ENCODE measurements around the gene IQGAP2.
"Not testable (repeated sequence)": the region's sequence is repeated elsewhere in the genome, so short reads cannot be mapped to it uniquely, and the experiment has no call there.

The IQGAP2 gene

DNA sequence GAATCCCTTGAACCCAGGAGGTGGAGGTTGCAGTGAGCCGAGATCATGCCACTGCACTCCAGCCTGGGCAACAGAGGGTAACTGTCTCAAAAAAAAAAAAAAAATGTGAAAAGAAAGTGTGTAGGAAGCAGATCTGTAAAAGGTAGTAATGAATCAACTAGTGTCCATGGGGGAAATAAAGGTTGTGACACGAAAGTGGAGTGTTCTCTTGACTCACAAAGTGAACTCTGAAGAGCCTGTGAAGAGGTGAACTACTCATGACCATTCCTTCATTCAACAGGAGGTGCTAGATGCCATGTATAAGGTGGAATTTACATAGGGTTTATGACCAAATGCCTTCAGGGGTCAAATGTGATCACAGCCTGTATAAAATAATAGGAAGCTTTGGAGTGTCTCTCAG is 12.8 kb downstream of the IQGAP2 start:
- DNase-seq, result no peak

DNA sequence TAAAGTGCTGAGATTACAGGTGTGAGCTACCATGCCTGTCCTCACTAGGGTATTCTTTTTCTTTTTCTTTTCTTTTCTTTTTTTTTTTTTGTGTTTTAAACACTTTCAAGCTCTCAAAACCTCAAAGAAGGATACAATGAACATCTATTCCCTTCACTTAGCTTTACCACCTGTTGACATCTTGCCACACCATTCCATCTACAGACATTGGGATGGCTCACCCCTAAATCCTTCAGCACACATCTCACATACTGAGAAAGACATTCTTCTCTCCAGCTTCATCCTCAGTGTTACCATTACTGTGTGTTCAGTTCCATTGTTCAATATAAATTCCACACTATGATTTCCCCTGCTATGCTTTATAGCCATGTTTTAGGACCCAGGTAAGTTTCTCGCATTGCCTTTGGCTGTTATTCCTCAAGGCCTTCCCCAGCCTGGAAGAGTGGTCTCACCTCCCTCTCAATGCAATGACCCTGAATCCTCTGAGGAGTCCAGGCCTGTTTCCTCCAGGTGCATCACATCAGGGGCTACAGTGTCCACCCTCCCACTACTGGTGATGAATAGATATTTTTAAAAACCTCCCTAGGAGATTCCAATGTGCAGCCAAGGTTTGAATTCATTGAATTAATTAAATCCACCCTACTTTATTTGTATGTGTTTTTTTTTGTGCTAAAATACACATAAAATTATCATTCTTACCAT is 16.7 kb downstream of the IQGAP2 start:
- DNase-seq, result no peak

DNA sequence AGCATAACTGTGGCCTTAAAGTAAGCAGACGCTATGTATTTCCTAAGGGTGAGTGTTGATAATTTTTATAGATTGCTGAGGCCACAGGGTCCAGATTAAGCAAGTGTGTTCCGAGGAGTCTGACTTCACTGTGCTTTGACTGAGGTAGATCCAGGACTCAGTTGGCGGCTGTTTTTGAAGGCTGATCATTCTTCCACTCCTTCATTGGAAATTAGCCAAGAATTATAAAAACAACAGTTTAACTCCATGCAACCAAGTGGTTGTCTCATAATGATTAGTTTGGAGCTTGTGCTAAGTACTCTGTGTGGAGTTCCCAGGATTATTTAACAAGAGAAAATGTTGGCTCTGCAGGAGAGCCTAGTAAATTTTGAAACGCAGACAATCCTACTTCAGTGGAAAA is 19.1 kb downstream of the IQGAP2 start:
- no peak for DNase-seq

DNA sequence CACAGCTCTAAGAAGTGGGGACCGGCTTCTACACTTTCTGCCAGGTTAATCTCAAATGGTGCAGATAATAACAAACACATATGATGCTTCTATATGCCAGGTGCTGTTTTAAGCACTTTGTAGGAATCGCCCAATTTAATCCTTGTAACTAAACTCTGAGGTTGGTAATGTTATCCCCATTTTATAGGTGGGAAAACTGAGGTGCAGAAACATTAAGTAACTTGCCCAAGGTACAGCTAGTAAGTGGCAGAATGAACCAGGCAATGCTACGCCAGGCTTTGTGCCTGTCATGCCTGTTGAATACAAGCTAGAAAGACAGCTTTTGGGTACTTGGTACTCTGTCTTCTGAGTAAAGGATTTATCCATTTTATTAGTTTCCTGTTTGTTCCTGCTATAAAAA is 19.7 kb downstream of the IQGAP2 start:
- no peak for DNase-seq

DNA sequence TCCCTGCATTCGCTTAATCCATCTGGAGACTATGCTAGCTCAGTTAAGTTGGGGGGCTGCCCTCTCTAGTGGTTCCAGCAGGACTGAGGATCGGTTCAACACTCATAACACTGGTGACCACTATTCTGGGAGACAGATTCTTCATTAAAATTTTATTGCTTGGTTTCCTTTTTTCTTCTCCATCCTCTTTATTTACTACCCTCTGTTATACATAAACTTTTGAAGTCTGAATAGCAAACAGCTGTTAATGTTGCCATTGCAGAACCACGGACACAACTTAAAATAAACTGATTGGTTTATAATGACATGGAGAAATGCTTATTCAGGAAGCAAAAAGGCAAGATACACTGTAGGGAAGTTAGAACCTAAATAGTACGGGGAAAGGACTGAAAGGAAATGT is 22.1 kb downstream of the IQGAP2 start:
- DNase-seq, result no peak

DNA sequence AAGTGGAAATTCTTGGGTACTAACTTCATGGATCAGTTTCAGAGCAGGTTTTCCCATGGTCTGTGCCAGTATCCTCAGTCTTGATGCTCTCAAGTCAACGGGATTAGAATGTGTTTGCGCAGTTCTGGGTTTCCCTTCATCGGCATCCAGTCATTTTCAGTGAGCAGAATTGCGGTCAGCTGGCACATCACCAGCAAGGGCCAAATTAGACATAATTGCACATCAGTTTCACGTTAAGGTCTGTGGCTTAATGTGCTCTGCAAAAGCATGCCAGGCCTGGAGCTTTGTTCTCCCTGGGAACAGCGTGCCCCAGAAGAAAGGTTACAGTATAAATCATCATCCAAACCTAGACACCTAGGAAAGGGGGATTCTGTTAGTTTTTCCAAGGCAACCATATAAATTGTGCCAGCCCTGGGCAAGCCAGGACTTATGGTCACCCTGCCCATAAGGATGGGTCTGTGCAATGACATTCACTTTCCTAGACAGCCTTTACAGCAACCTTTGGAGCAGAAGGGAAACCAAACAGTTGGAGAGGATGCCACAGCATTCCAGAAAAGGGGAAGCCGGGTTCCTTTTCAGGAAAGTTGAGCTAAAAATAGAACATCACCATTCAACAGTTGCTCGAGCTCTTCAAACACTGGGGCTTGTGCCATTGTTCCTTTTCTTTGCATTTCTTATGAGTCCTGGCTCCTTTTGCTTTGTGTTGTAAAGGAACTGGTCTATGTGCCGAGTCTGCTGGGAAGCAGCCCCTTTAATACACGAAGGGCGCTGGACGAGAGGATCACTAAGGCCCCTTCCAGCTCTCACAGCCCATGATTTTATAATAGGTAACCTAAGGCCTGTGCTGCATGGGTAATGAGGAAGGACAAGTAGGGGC is 23.1 kb downstream of the IQGAP2 start:
- DNase-seq, result no peak

DNA sequence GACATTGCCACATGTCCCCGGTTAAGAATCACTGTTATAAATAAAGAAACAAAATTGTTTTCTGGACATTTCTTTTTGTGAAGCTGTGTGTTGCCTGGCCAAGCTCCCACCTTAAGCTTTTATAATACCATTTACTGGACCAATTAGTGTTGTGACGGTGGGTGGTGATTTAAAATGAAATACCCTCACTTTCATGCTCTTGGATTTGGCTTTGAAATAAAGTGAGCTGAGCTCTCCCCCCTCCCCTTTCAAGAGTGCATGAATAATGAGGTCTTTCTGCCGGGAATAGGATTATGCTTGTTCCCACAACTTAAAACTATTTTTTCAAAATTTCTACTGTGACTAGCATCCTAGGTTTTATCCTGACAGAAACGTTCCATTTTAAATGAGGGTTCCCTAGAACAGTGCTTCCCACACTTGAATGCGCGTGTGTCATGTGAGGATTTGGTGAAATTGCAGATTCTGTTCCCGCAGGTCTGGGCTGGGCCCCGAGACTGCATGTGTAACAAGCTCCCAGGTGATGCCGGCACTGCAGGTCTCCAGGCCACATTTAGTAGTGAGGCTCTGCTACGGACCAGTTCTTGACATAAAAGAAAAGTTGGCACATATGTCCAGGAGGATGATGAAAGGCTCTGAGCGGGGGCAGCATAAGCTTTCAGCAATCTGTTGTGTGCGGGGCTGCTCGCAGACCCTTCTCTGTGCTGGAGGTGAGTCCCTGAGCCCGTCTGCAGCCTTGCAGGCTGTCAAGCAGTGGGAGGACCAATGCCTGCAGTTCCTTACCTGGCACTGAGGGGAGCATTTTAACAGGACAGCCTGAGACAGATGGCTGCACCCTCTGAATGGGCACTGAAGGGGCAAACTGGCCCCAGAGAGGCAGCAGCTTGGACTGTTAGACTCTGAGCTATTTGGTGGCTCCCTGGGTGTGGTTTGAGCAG is 24.4 kb downstream of the IQGAP2 start:
- no peak for DNase-seq

DNA sequence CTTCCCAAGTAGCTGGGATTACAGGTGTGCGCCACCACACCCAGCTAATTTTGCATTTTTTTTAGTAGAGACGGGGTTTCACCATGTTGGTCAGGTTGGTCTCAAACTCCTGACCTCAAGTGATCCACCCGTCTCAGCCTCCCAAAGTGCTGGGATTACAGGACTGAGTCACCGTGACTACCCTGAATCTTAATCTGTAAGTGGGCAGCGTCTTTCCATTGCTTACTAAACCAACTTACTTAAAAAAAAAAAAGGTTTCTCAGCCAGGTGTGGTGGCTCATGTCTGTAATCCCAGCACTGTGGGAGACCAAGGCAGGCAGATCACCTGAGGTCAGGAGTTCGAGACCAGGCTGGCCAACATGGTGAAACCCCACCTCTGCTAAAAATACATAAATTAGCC is 25.5 kb downstream of the IQGAP2 start:
- DNase-seq, result not testable (repeated sequence)

DNA sequence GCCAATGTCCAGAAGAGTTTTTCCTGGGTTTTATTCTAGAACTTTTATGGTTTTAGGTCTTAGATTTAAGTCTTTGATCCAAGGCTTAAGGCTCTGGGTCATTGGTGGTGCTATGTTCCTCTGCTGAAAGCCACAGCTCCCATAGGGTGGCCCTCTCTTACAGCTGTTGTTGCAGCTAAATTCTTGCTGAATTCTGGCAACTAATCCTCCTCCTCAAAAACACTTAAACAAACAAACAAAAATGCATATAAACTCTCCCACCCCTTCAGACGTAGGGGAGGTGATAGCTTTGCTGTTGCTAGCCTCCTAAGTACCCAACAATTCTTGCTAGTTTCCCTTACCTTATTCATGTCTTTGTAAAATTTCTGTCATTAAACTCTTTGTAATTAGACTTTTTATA is 30.2 kb downstream of the IQGAP2 start:
- DNase-seq, result no peak

DNA sequence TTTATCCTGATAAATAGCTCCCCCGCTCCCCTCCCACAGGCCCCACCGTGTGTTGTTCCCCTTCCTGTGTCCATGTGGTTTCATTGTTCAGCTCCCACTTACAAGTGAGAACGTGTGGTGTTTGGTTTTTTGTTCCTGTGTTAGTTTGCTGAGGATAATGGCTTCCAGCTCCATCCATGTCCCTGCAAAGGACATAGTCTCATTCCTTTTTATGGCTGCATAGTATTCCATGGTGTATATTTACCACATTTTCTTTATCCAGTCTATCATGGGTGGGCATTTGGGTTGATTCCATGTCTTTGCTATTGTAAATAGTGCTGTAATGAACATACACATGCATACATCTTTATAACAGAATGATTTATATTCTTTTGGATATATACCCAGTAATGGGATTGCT is 34.4 kb downstream of the IQGAP2 start:
- not testable (repeated sequence) for DNase-seq

DNA sequence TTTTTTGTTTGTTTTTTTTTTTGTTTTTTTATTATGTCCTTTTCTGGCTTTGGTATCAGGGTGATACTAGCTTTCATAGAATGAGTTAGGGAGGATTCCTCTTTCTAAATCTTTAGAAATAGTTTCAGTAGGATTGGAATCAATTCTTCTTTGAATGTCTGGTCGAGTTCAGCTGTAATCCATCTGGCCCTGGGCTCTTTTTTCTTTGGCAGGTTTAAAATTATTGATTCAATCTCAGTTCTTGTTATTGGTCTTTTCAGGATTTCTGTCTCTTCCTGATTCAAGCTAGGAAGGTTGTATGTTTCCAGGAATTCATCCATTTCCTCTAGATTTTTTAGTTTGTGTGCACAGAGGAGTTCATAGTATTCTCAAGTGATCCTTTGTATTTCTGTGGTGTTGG is 34.9 kb downstream of the IQGAP2 start:
- no peak for DNase-seq

DNA sequence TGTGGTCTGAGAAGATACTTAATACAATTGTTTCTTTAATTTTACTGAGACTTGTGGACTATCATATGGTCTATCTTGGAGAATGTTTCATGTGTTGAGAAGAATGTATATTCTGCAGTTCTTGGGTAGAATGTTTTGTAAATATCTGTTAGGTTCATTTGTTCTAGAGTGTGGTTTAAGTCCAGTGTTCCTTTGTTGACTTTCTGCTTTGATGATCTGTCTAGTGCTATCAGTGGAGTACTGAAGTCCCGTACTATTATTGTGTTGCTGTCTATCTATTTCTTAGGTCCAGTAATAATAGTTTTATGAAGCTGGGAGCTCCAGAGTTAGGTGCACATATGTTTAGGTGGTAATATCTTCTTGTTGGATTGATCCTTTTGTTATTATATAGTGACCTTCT is 36.1 kb downstream of the IQGAP2 start:
- DNase-seq, result no peak

DNA sequence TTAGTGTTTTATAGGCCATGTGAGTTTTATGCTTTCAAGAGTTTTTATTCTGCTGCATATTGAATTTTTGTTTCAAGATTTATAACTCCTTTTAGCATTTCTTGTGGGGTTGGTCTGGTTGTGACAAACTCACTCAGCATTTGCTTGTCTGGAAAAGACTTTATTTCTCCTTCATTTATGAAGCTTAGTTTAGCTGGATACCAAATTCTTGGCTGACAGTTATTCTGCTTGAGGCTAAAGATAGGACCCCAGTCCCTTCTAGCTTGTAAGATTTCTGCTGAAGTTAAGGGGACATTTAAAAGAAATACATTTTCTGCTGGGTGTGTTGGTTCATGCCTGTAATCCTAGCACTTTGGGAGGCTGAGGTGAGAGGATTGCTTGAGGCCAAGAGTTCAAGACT is 36.8 kb downstream of the IQGAP2 start:
- DNase-seq, result no peak

DNA sequence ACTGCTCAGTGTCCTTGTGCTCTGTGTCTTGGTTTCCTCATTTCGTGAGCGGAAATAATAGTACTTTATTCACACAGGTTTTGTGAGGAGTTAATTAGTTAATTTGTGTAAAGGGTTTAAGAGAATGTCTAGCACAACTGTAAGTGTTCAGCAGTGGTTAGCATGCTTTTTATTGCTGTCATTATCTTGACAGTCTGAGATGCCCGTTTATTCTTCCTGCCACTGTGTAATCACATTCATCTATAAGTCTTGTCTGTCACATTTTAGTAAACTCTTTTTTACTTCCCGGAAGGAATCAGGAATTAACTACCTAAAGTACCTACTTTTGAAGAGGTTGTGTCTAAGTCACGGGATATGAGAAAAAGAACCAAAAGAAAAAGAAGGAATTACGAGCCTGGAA is 38.0 kb downstream of the IQGAP2 start:
- DNase-seq, result no peak

DNA sequence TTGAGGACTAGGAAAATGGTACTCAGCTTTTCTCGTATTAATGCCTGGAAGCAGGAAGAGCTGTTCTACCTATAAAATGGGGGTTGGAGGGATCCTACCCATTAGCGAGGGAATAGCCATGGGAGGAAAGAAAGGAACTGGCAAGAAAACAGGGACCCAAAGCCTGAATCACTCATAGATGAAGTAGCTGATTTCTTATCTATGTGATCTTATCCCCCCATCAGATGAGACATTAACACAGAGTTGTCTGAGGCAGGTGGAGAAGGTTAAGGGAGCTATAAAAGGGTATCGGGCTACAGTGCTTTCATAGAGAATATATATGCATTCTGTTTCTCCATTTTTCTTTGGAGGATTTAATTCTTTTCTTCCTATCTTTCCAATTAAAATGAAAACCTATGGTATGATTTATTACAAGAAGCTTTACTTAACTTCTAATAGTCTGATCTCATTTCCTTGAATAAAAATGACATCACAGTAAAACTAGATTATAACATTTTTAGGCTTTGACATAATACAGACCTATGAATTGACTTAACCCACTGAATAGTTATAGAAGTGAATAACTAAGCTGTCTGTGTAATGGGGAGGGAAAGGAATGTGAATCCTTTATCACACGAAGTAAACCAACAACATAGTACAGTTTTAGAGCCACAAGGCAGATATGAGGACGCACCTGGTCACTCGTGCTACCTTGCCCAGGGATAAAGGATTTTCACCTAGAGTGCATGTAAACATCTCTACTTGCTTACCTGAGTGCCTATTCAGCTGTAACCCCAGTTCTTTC is 39.0 kb downstream of the IQGAP2 start:
- DNase-seq, result no peak

DNA sequence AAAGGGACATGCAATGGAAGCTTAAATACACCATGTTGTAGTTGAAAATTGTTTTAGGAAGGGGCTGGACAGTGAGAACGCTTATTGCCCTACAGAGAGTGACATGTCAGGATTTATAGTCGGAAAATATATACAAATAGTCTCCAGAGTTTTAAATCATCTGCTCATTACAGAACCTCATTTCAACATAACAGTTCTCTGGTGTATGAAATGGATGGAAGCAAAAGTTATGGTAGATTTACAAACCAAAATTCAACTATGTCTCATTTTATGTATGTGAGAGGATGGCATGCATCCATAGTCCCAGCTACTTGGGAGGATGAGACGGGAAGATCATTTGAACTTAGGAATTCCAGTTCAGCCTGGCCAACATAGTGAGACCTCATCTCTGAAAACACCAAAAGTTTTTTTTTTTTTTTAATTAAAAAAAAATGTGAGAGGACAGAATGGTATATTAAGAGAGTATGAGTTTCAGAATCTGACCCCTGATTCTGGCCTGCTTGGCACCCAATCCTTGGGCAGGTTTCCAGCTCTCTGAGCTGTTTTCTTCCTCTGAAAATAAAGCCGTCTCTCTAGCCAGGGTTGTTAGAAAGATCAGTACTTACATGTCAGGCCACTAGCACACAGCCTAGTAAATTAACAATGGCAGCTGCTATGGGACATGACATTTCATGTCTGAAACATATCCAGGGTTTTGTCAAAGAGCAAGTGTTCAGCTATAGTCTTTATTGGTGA is 40.1 kb downstream of the IQGAP2 start:
- DNase-seq, result no peak

DNA sequence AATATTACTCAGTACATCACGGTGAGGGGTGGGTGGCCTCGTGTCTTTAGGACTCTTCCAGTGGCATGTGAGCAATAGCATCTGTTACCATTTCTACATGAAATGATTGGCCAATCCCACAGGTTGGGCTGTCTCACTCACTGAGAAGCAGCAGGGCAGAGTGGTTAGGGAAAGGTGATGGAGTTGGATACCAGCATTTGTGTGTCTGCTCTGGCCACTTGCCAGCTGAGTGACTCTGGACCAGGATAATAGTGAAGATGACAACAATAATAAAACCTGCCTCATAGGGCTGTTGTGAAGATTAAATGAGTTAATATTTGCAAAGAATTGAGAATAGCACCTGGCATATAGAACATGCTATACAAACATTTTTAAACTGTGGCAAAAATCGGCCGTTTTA is 42.0 kb downstream of the IQGAP2 start:
- DNase-seq, result no peak

DNA sequence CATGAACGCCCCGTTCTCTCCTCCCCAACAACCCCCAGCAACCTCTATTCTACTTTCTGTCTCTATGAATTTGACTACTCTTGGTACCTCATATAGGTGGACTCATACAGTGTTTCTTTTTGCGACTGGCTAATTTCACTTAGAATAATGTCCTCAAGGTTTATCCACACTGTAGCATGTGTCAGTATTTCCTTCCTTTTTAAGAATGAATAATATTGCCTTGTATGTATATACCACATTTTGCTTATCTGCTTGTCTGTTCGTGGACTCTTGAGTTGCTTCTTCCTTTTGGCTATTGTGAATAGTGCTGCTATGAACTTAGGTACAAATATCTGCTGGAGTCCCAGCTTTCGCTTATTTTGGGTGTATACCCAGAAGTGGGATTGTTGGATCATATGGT is 42.7 kb downstream of the IQGAP2 start:
- DNase-seq, result no peak

DNA sequence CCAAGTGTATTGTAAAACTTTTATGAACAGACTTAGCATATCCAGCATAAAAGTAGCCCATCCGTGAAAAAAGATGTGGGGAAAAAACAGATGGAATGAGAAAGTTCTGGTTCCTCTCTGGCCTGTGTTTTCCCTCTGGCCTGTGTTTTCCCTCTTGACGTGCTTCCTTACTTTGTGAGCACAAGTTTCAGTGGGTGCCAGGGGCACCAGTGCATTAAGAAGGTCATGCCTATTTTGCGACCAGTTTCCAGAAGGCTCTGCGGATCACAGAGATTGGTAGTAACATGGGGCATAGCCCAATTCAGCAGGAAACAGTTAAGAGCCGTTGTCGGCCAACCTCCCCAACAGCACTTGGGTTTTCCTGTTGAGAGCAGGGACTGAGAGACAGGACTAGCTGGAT is 43.7 kb downstream of the IQGAP2 start:
- DNase-seq, result no peak

DNA sequence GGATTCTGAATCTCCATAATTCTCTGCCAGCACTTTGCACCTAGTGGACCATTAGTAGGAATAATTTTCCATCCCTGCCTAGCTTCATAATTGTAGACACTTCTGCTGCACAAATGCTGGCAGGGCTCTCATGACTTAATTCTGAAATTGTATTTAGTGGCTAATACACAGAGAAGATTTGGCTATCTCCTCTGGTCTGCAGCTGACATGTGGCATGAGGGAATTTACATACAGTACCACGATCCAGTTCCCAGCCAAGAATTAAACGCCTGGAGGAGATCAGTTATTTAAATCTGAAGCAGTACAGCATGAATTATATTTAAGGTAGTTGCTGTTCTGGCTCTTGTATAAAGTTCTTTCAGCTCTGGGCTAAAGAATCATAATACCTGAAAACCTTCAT is 46.5 kb downstream of the IQGAP2 start:
- DNase-seq, result no peak

DNA sequence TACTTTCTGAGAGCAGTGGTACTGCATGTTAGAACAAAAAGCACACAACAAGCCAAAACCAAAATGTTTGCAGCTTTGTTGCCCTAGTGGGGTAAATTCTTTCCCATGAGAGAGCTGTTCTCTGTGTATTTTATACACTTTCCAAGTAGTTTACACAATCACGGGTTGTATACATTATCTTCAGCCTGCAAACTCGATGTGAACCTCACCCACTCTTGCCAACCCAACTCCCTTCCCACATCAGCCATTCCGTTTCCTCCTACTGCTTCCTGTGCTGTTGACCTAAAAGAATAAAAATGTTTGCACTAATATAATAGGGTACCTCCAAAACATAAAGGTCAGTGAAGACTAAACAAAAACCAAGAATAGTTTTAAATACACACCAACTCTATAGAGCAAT is 47.0 kb downstream of the IQGAP2 start:
- no peak for DNase-seq

Measured in CD4-positive, alpha-beta T cell treated with Interleukin-10 for 1 hour (primary cell).